GM20000 (cell line): ENCODE results near the gene P2RY2.

ENCODE experiments used
- DNase-seq: peaks from one replicate; pipeline ENCODE4 v3.0.0; 2012; ENCODE audit warnings: low spot score
- CTCF ChIP-seq: IDR thresholded peaks from 2 replicates; pipeline ENCODE4 v1.5.1; 2012; ENCODE audit warnings: mild to moderate bottlenecking, control low read depth; ENCODE audit errors: extremely low read depth, missing control alignments

P2RY2 gene

GRCh38 chr11:73263640-73264039, 45.6 kb downstream of the P2RY2 start:
- no peak for TF ChIP-seq CTCF
- no peak for DNase-seq

GRCh38 chr11:73265278-73265810, 47.3 kb downstream of the P2RY2 start:
- no peak for TF ChIP-seq CTCF
- DNase-seq, result no peak

- DNase-seq, result no peak
- no peak for TF ChIP-seq CTCF
These were observed 48.0 kb downstream of the P2RY2 start for GRCh38 chr11:73265853-73266645.

GRCh38 chr11:73266646-73267020, 48.6 kb downstream of the P2RY2 start:
- no peak for DNase-seq
- no peak for TF ChIP-seq CTCF

- TF ChIP-seq CTCF, result no peak
- no peak for DNase-seq
These were observed 49.2 kb downstream of the P2RY2 start for GRCh38 chr11:73267122-73267846.

GRCh38 chr11:73267906-73268540, 49.9 kb downstream of the P2RY2 start:
- no peak for TF ChIP-seq CTCF
- DNase-seq, result no peak
